Activated T-cell treated with anti-CD3 and anti-CD28 coated beads for 48 hours (primary cell): ENCODE data around the gene SHISA6.

Source experiments
- DNase-seq: peaks from one replicate; pipeline ENCODE4 v3.0.0-alpha.2; 2020; ENCODE audit warnings: low read depth

SHISA6 gene

GRCh38 chr17:11240841-11241610 is at the start of gene SHISA6:
TSS of gene SHISA6 (plus strand) at chr17:11241213.
- no peak for DNase-seq

- no peak for DNase-seq
Observed at GRCh38 chr17:11195801-11196200, 45.2 kb upstream of the SHISA6 start.

GRCh38 chr17:11204991-11205390 is 36.0 kb upstream of the SHISA6 start:
- no peak for DNase-seq

GRCh38 chr17:11205659-11206058 is 35.4 kb upstream of the SHISA6 start:
- no peak for DNase-seq

GRCh38 chr17:11209906-11210305 is 31.1 kb upstream of the SHISA6 start:
- DNase-seq: no peak

- DNase-seq: no peak
Observed at GRCh38 chr17:11212792-11213191, 28.2 kb upstream of the SHISA6 start.

GRCh38 chr17:11216976-11217375 is 24.0 kb upstream of the SHISA6 start:
- no peak for DNase-seq

- no peak for DNase-seq
Observed at GRCh38 chr17:11221196-11221595, 19.8 kb upstream of the SHISA6 start.

- DNase-seq: no peak
Observed at GRCh38 chr17:11221721-11222120, 19.3 kb upstream of the SHISA6 start.

GRCh38 chr17:11238705-11239104 is 2.3 kb upstream of the SHISA6 start:
- no peak for DNase-seq

- DNase-seq: no peak
Observed at GRCh38 chr17:11239379-11239970, 1.5 kb upstream of the SHISA6 start.

GRCh38 chr17:11240041-11240840 is 772 bp upstream of the SHISA6 start:
- DNase-seq: no peak

- no peak for DNase-seq
Observed at GRCh38 chr17:11241611-11242226, 706 bp downstream of the SHISA6 start.

- no peak for DNase-seq
Observed at GRCh38 chr17:11242411-11242810, 1.4 kb downstream of the SHISA6 start.

GRCh38 chr17:11244776-11245175 is 3.8 kb downstream of the SHISA6 start:
- DNase-seq: no peak

- no peak for DNase-seq
Observed at GRCh38 chr17:11245187-11245586, 4.2 kb downstream of the SHISA6 start.

- no peak for DNase-seq
Observed at GRCh38 chr17:11245791-11246190, 4.8 kb downstream of the SHISA6 start.

- DNase-seq: no peak
Observed at GRCh38 chr17:11250161-11250560, 9.1 kb downstream of the SHISA6 start.

- no peak for DNase-seq
Observed at GRCh38 chr17:11251561-11252107, 10.6 kb downstream of the SHISA6 start.

GRCh38 chr17:11252146-11252545 is 11.1 kb downstream of the SHISA6 start:
- DNase-seq: no peak

- no peak for DNase-seq
Observed at GRCh38 chr17:11256877-11257276, 15.9 kb downstream of the SHISA6 start.

GRCh38 chr17:11264183-11264871 is 23.3 kb downstream of the SHISA6 start:
- DNase-seq: no peak
